Right lobe of liver (tissue), 4 donors: ENCODE results near the gene ELFN1.

Experiments
- CTCF ChIP-seq, 4 donors: fragments of 200-600 bp in 3 of 4; fragments of 450-650 bp in 1 of 4; IDR thresholded peaks; one replicate each; pipeline versions ENCODE4 v1.5.1 to v1.8.0; 2016 to 2022; ENCODE audit warnings: antibody characterized with exemption in 4 of 4, mild to moderate bottlenecking in 2 of 4
- POLR2A ChIP-seq: fragments of 450-650 bp; IDR thresholded peaks from one replicate; pipeline ENCODE4 v1.6.1; 2017; ENCODE audit warnings: antibody characterized with exemption, mild to moderate bottlenecking
- donor health status: DM: no; HTN: no; CAD: no.
- donor health status: DM: no; HTN: no; CAD: no.
- donor health status: DM: no; HTN: yes; CAD: no.

GRCh38 chr7:1706381-1706720 lies 36.3 kb downstream of the ELFN1 start:
- TF ChIP-seq CTCF (IDR thresholded peaks at IDR 0.05) (no peak), POLR2A (no peak)
